HepG2 (cell line): ENCODE measurements around the gene TUBB. TPM values are rescaled to one million over a fixed set of nuclear protein-coding genes. Genes with fewer than 3 reads are reported as not detected.
A peak's percentile ranks its signal among the peaks of the same experiment; 100 is the strongest.

Experiments
- AGO1 ChIP-seq: fragments of 200-400 bp; formaldehyde crosslinking; IDR thresholded peaks from 2 replicates; pipeline ENCODE4 v1.6.1; 2017; ENCODE audit warnings: mild to moderate bottlenecking, low read depth, low read length, moderate library complexity; ENCODE audit not compliant: poor library complexity, severe bottlenecking
- AKAP8 ChIP-seq: sonication (generic); formaldehyde crosslinking; IDR thresholded peaks from 2 replicates; pipeline ENCODE4 v1.5.1; 2020; ENCODE audit warnings: mild to moderate bottlenecking, missing genetic modification reagents
- ASH2L ChIP-seq: fragments of 300-600, 200-600 bp; sonication (generic); IDR thresholded peaks from 2 replicates; pipeline ENCODE4 v1.7.0; 2017; ENCODE audit warnings: low read depth, mild to moderate bottlenecking, moderate library complexity, mixed read lengths, low read length; ENCODE audit not compliant: insufficient read length
- CENPT ChIP-seq: sonication (generic); formaldehyde crosslinking; IDR thresholded peaks from 2 replicates; pipeline ENCODE4 v1.8.0; 2022; ENCODE audit warnings: low read depth, mild to moderate bottlenecking, moderate library complexity, missing genetic modification reagents
- KLF16 ChIP-seq, 2 experiments: sonication (generic) in 1 of 2; formaldehyde crosslinking in 1 of 2; IDR thresholded peaks; 2 replicates each; pipeline versions ENCODE4 v1.6.1 to v1.8.0; 2016 to 2023; ENCODE audit warnings: missing genetic modification reagents in 2 of 2, missing compliant biosample characterization in 1 of 2
- MLLT10 ChIP-seq: sonication (generic); formaldehyde crosslinking; IDR thresholded peaks from 2 replicates; pipeline ENCODE4 v1.4.0; 2020; ENCODE audit warnings: missing genetic modification reagents
- MNT ChIP-seq: fragments of 450-650 bp; IDR thresholded peaks from 2 replicates; pipeline ENCODE4 v1.6.1; 2016
- NFYB ChIP-seq: sonication (generic); formaldehyde crosslinking; IDR thresholded peaks from 2 replicates; pipeline ENCODE4 v1.4.0; 2020; ENCODE audit warnings: missing genetic modification reagents
- PITX1 ChIP-seq: sonication (generic); formaldehyde crosslinking; IDR thresholded peaks from 2 replicates; pipeline ENCODE4 v1.5.1; 2020; ENCODE audit warnings: mild to moderate bottlenecking, missing genetic modification reagents
- REL ChIP-seq: sonication (generic); formaldehyde crosslinking; conservative IDR thresholded peaks from 2 replicates; pipeline ENCODE4 v1.8.0; 2022; ENCODE audit warnings: mild to moderate bottlenecking, missing genetic modification reagents, moderate library complexity
- SALL1 ChIP-seq: sonication (generic); formaldehyde crosslinking; IDR thresholded peaks from 2 replicates; pipeline ENCODE4 v1.8.0; 2022; ENCODE audit warnings: mild to moderate bottlenecking, missing genetic modification reagents
- SMARCC2 ChIP-seq: fragments of 450-650 bp; IDR thresholded peaks from 2 replicates; pipeline ENCODE4 v1.6.1; 2017; ENCODE audit warnings: antibody characterized with exemption, mild to moderate bottlenecking
- SNAI1 ChIP-seq: sonication (generic); formaldehyde crosslinking; IDR thresholded peaks from 2 replicates; pipeline ENCODE4 v1.5.0; 2020; ENCODE audit warnings: mild to moderate bottlenecking, missing genetic modification reagents, borderline replicate concordance
- XRCC5 ChIP-seq: fragments of 200-400 bp; formaldehyde crosslinking; optimal IDR thresholded peaks from 2 replicates; pipeline ENCODE3; 2017; ENCODE audit warnings: mild to moderate bottlenecking, low read length
- ZBTB10 ChIP-seq: sonication (generic); formaldehyde crosslinking; IDR thresholded peaks from 2 replicates; pipeline ENCODE4 v1.4.0; 2020; ENCODE audit warnings: missing genetic modification reagents, borderline replicate concordance
- ZBTB38 ChIP-seq: sonication (generic); formaldehyde crosslinking; IDR thresholded peaks from 2 replicates; pipeline ENCODE4 v1.5.1; 2020; ENCODE audit warnings: mild to moderate bottlenecking, missing genetic modification reagents
- ZNF333 ChIP-seq: sonication (generic); formaldehyde crosslinking; IDR thresholded peaks from 2 replicates; pipeline ENCODE4 v1.4.0; 2020; ENCODE audit warnings: mild to moderate bottlenecking, missing genetic modification reagents, borderline replicate concordance
- ZNF382 ChIP-seq: sonication (generic); formaldehyde crosslinking; IDR thresholded peaks from 2 replicates; pipeline ENCODE4 v1.5.0; 2020; ENCODE audit warnings: missing genetic modification reagents, mild to moderate bottlenecking, borderline replicate concordance
- ZNF543 ChIP-seq: sonication (generic); formaldehyde crosslinking; IDR thresholded peaks from 2 replicates; pipeline ENCODE4 v1.4.0; 2020; ENCODE audit warnings: mild to moderate bottlenecking, missing genetic modification reagents
- polyA plus RNA-seq, 8 experiments: library from polyadenylated mRNA; depleted of rRNA in 3 of 8; stranded (reverse) in 7 of 8; unstranded in 1 of 8; fragments of >200 nt; fragmentation: Illumina TruSeq in 4 of 8; extraction: Trizol in 4 of 8; gene quantifications; 2 replicates each; pipeline versions ENCODE4 v1.2.1 to v1.2.3, GENCODE V29; 2011 to 2016; ENCODE audit warnings: low read depth in 4 of 8, missing spikeins in 1 of 8, mixed read lengths in 1 of 8; ENCODE audit not compliant: insufficient read depth in 1 of 8
- total RNA-seq, 5 experiments: library from RNA; depleted of rRNA; stranded (reverse); fragments of >200 nt; fragmentation: Illumina TruSeq; extraction: Trizol; gene quantifications; 2 replicates each; pipeline ENCODE4 v1.2.3, GENCODE V29; 2016; ENCODE audit warnings: low read depth in 1 of 5
- TF ChIP-seq, protein P1 (sequence below): sonication (generic); formaldehyde crosslinking; IDR thresholded peaks from 2 replicates; pipeline ENCODE4 v1.5.0; 2020; ENCODE audit warnings: mild to moderate bottlenecking, missing genetic modification reagents, borderline replicate concordance

The TUBB gene
- total and polyA plus RNA-seq, 2 of the 13 experiments (the other 11 are each of a cell fraction or from before 2014, with no cell fraction given), result 911 to 1,163 TPM

GRCh38 chr6:30759575-30760239 lies 39.6 kb downstream of the TUBB start (continued):
- TF ChIP-seq MNT (no peak), SALL1 (CRISPR knock-in tag) (peak; percentile 59), ASH2L (no peak), ZBTB10 (no peak), ZBTB38 (CRISPR knock-in tag) (peak; percentile 93), XRCC5 (no peak), ZNF543 (CRISPR knock-in tag) (no peak), AGO1 (no peak), PITX1 (CRISPR knock-in tag) (no peak), MLLT10 (CRISPR knock-in tag) (no peak), ZNF382 (CRISPR knock-in tag) (no peak), AKAP8 (CRISPR knock-in tag) (no peak), KLF16 (CRISPR knock-in tag; IDR thresholded peaks at IDR 0.05) (no peak), CENPT (CRISPR knock-in tag) (peak; percentile 36; the same call in 1 of the 2 replicates), ZNF333 (CRISPR knock-in tag) (no peak), SMARCC2 (0 out of 2 replicates have a peak, but pooled peaks have one; percentile 44), NFYB (no peak), REL (CRISPR knock-in tag) (no peak), SNAI1 (no peak)
- TF ChIP-seq, protein P1, sequence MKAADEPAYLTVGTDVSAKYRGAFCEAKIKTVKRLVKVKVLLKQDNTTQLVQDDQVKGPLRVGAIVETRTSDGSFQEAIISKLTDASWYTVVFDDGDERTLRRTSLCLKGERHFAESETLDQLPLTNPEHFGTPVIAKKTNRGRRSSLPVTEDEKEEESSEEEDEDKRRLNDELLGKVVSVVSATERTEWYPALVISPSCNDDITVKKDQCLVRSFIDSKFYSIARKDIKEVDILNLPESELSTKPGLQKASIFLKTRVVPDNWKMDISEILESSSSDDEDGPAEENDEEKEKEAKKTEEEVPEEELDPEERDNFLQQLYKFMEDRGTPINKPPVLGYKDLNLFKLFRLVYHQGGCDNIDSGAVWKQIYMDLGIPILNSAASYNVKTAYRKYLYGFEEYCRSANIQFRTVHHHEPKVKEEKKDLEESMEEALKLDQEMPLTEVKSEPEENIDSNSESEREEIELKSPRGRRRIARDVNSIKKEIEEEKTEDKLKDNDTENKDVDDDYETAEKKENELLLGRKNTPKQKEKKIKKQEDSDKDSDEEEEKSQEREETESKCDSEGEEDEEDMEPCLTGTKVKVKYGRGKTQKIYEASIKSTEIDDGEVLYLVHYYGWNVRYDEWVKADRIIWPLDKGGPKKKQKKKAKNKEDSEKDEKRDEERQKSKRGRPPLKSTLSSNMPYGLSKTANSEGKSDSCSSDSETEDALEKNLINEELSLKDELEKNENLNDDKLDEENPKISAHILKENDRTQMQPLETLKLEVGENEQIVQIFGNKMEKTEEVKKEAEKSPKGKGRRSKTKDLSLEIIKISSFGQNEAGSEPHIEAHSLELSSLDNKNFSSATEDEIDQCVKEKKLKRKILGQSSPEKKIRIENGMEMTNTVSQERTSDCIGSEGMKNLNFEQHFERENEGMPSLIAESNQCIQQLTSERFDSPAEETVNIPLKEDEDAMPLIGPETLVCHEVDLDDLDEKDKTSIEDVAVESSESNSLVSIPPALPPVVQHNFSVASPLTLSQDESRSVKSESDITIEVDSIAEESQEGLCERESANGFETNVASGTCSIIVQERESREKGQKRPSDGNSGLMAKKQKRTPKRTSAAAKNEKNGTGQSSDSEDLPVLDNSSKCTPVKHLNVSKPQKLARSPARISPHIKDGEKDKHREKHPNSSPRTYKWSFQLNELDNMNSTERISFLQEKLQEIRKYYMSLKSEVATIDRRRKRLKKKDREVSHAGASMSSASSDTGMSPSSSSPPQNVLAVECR, result peak; percentile 18; the same call in 1 of the 2 replicates
